ENCODE results near the gene HHATL. TPM values are rescaled to one million over a fixed set of nuclear protein-coding genes. Genes with fewer than 3 reads are reported as not detected.

The HHATL gene
- total RNA-seq, 2 donors from 2014 or later: 444 to 908 TPM

DNA sequence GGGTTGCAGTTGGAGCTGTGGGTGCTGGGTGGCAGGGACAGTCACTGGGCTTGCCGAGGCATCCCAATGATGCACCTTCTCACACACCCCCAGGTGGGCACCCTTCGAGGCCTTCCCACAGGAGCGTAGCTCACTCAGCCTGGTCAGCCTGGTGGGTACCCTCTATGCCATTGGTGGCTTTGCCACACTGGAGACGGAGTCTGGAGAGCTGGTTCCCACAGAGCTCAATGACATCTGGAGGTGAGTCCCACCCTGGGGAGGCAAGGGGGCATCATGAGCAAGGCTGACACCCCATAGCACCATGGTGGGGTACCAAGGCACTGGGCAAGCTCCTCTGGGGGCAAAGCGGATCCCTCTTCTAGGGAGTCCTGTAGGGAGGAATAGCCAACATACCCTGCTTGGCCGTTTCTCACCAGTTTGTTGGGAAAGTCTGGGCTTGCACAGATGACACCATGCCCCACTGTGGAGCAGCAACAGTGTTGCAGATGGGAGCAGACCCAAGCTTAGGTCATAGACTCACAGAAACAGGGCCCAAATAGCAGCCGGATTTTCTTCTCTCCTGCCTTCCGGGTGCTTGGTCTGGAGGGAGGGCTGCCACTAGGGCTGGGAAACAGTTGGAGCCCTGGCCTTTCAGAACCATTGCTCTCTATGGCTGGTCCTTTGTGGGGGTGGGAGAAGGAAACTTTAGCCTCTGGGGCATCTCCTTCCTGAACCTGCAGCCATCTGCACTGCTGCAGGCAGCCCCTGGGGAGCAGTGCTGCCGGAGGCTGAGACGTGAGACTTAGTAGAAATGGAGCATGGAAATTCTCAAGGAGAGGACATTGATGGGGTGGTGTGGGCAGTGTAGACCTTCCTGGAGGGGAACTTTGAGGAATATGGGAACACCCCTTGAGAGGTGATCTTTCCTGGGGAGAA lies 11.6 kb downstream of the HHATL start:
- H3K4me3 ChIP-seq: no peak overlapping the region
- peak overlapping the region; percentile 10 to 46 for H3K27ac ChIP-seq
- no peak for TF ChIP-seq CTCF (IDR thresholded peaks at IDR 0.05)
- no peaks in the 10 kb centered on the region for H3K36me3 ChIP-seq
- H3K4me1 ChIP-seq: no peaks in the 10 kb centered on the region
- no peaks in the 10 kb centered on the region for H3K27me3 ChIP-seq
- DNase-seq (ENCODE audit: low spot score): no peak
- H3K9me3 ChIP-seq: no peaks in the 10 kb centered on the region

- no peak for TF ChIP-seq CTCF (IDR thresholded peaks at IDR 0.05)
- Histone ChIP-seq H3K36me3 (no peaks in the 10 kb centered on the region), H3K4me1 (peaks cover 0 to 7% of the 10 kb centered on the region in 2 donors), H3K9me3 (no peaks in the 10 kb centered on the region), H3K27ac (no peak overlapping the region), H3K4me3 (no peak overlapping the region), H3K27me3 (no peaks in the 10 kb centered on the region)
- no peak for DNase-seq (ENCODE audit: low spot score)
These were observed 12.4 kb downstream of the HHATL start for GRCh38 chr3:42690191-42690590.

DNA sequence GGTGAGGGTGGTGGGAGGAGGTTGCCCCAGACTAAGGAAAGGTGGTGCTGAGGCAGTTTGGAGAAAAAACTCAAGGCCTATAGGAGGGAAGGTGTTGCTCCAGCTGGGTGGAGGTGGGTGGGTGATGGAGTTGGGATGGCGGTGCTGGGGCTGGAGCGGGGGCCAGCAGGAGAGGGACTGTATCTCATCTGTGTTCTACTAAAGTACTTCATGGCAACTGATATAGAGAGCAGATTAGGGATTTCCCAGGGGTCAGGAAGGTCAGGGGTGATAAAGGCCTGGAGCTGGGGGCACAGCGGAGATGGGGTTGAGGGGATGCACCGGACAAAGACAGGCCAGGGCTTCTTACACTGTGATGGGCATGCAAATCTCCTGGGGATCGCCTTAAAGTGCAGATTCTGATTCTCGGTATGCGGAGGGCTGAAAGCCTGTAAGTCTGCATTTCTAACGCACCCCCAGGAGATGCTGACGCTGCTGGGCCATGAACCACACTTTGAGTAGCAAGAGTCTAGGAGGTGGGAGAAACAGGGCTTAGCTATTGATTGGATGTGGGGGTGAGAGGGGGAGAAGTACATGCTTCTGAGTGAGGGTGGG lies 13.1 kb downstream of the HHATL start:
- H3K27ac ChIP-seq: no peak overlapping the region
- H3K27me3 ChIP-seq: no peaks in the 10 kb centered on the region
- DNase-seq (ENCODE audit: low spot score): no peak
- H3K4me1 ChIP-seq: peaks cover 0 to 14% of the 10 kb centered on the region in 2 donors
- no peaks in the 10 kb centered on the region for H3K9me3 ChIP-seq
- TF ChIP-seq CTCF (IDR thresholded peaks at IDR 0.05): no peak
- H3K36me3 ChIP-seq: no peaks in the 10 kb centered on the region
- no peak overlapping the region for H3K4me3 ChIP-seq

GRCh38 chr3:42688487-42689420 lies 13.8 kb downstream of the HHATL start:
- peaks cover 0 to 18% of the 10 kb centered on the region in 2 donors for H3K4me1 ChIP-seq
- H3K9me3 ChIP-seq: no peaks in the 10 kb centered on the region
- H3K36me3 ChIP-seq: no peaks in the 10 kb centered on the region
- no peaks in the 10 kb centered on the region for H3K27me3 ChIP-seq
- H3K4me3 ChIP-seq: no peak overlapping the region
- DNase-seq (ENCODE audit: low spot score): no peak
- no peak for TF ChIP-seq CTCF (IDR thresholded peaks at IDR 0.05)
- no peak overlapping the region for H3K27ac ChIP-seq

DNA sequence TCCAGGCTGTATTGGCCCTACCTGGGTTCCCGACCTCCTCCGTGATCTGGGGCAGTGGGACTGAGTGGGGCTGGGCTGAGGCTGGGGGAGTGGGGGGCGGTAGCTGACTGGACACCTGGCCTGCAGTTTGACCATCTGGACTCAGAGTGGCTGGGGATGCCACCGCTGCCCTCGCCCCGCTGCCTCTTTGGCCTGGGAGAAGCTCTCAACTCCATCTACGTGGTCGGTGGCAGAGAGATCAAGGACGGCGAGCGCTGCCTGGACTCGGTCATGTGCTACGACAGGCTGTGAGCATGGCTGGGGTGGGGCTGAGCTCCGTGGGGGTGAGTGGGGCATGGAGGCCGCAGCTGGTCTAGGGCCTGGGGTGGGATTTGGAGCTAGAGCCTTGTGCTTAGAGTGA lies 14.6 kb downstream of the HHATL start:
- H3K9me3 ChIP-seq: no peaks in the 10 kb centered on the region
- H3K27ac ChIP-seq: no peak overlapping the region
- no peaks in the 10 kb centered on the region for H3K36me3 ChIP-seq
- H3K27me3 ChIP-seq: no peaks in the 10 kb centered on the region
- peaks cover 0 to 23% of the 10 kb centered on the region in 2 donors for H3K4me1 ChIP-seq
- H3K4me3 ChIP-seq: no peak overlapping the region
- no peak for TF ChIP-seq CTCF (IDR thresholded peaks at IDR 0.05)
- DNase-seq (ENCODE audit: low spot score): no peak
